Lung (tissue), 12 donors: ENCODE data around the gene SLC6A7. TPM values are rescaled to one million over a fixed set of nuclear protein-coding genes. Genes with fewer than 3 reads are reported as not detected.

Source experiments
- ATAC-seq: fragments of 200-7000 bp; cut with Tn5 transposase; one replicate; pipeline ENCODE4 v1.9.1; 2020; ENCODE audit warnings: moderate number of reproducible peaks; ENCODE audit not compliant: insufficient read depth, low FRiP score
- DNase-seq, 3 donors: peaks; one replicate each; pipeline ENCODE4 v3.0.0-alpha.2; 2013 to 2017
- H3K27ac ChIP-seq, 2 donors: one replicate each; pipeline ENCODE4 v1.5.1; 2013; ENCODE audit warnings: mild to moderate bottlenecking in 2 of 2, moderate library complexity in 2 of 2, control low read depth in 1 of 2, inconsistent platforms in 1 of 2, low read depth in 1 of 2, low read length in 1 of 2
- H3K27me3 ChIP-seq, 3 donors: one replicate each; pipeline ENCODE4 v1.5.1; 2013; ENCODE audit warnings: low read length in 2 of 3; ENCODE audit not compliant: control insufficient read depth in 3 of 3, insufficient read depth in 3 of 3
- H3K36me3 ChIP-seq, 4 donors: one replicate each; pipeline ENCODE4 v1.5.1; 2013; ENCODE audit warnings: low read length in 4 of 4, mild to moderate bottlenecking in 1 of 4, moderate library complexity in 1 of 4; ENCODE audit not compliant: control insufficient read depth in 4 of 4, insufficient read depth in 4 of 4
- H3K4me1 ChIP-seq, 5 donors: one replicate each; pipeline ENCODE4 v1.5.1; 2013; ENCODE audit warnings: low read length in 5 of 5, mild to moderate bottlenecking in 2 of 5, moderate library complexity in 1 of 5; ENCODE audit not compliant: control insufficient read depth in 5 of 5, insufficient read depth in 5 of 5
- H3K4me3 ChIP-seq: one replicate; pipeline ENCODE4 v1.5.1; 2013; ENCODE audit warnings: mild to moderate bottlenecking, control low read depth, moderate library complexity
- H3K9ac ChIP-seq, 2 donors: one replicate each; pipeline ENCODE4 v1.5.1; 2013; ENCODE audit warnings: low read length in 2 of 2, control low read depth in 1 of 2; ENCODE audit not compliant: insufficient read depth in 1 of 2
- H3K9me3 ChIP-seq, 4 donors: one replicate each; pipeline ENCODE4 v1.5.1; 2013; ENCODE audit warnings: low read length in 3 of 4, mild to moderate bottlenecking in 1 of 4, moderate library complexity in 1 of 4; ENCODE audit not compliant: control insufficient read depth in 4 of 4, insufficient read depth in 3 of 4
- WGBS, 2 donors: extraction: QIAGEN DNeasy Blood & Tissue Kit; methylation state at CpG; one replicate each; pipeline ENCODE4 v1.1.7; 2013; 5-methylcytosine and 5-hydroxymethylcytosine counted together
- polyA plus RNA-seq, 2 donors: library from polyadenylated mRNA; stranded (reverse); fragments of 200-250 nt; gene quantifications; one replicate each; pipeline ENCODE4 v1.2.1, GENCODE V29; 2013
- total RNA-seq, 2 donors: library from RNA; depleted of rRNA in 1 of 2; stranded (reverse); fragments of >200 nt in 1 of 2; gene quantifications; one replicate each; pipeline ENCODE4 v1.2.1, GENCODE V29; 2014 to 2021
- TF ChIP-seq, protein P1 (sequence below): IDR thresholded peaks from 2 replicates; pipeline ENCODE4 v1.5.1; 2012; ENCODE audit warnings: mild to moderate bottlenecking; ENCODE audit errors: control extremely low read depth, extremely low read depth
- donor health status: control.
- donor health status: control.
- donor health status: Bipolar disorder and iron deficiency.
- donor health status: healthy.
- donor health status: DM: yes; HTN: yes; CAD: no.

SLC6A7 gene
- total and polyA plus RNA-seq, 4 donors, result 0.02 to 0.06 (median 0.03) TPM; not detected in 1

DNA sequence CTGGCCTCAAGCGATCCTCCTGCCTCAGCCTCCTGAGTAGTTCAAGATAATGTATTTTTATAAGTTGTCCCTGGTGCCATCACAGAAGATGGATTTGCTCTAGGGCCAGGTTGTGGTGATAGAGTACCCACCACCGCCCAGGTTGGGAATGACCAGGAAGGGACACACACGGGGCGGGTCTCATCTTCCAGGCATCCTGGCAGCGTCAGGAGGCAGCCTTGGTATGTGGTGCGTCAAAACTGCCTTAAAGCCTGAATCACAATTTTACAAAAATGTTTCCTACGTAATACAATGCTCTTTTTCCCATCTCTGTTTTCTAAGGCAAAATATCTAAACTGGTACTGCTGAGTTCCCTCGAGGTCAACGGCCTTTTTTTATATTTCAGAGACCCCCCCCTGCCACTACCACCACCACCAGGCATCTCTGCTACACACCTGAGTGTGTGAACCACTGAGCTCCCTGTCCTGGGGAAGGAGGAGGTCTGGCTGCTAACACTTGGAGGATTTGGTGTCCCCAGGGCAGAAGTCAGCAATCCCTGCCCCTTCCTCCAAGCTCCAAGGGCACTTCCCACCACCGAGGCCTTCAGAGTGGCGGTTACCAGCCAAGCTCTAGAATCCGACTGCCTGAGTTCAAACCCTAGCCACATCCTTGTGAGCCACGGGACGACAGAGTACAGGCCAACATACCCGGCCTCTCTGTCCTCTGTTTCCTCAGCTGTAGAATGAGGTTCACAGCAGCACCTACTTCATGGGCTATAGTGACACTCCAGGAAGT lies 47.3 kb downstream of the SLC6A7 start:
- ATAC-seq, result no peak
- no peaks in the 10 kb centered on the region for H3K27me3 ChIP-seq
- no peak overlapping the region for H3K27ac ChIP-seq
- H3K36me3 ChIP-seq, result no peaks in the 10 kb centered on the region
- no peak for DNase-seq
- WGBS, 2 donors, result 81 to 96% methylated on average over 15 of the region's 15 CpGs
- H3K4me3 ChIP-seq, result no peak overlapping the region
- H3K9me3 ChIP-seq, result no peaks in the 10 kb centered on the region
- H3K9ac ChIP-seq, result no peak overlapping the region
- peaks cover 0 to 14% (median 0%) of the 10 kb centered on the region in 5 donors for H3K4me1 ChIP-seq
- TF ChIP-seq, protein P1, sequence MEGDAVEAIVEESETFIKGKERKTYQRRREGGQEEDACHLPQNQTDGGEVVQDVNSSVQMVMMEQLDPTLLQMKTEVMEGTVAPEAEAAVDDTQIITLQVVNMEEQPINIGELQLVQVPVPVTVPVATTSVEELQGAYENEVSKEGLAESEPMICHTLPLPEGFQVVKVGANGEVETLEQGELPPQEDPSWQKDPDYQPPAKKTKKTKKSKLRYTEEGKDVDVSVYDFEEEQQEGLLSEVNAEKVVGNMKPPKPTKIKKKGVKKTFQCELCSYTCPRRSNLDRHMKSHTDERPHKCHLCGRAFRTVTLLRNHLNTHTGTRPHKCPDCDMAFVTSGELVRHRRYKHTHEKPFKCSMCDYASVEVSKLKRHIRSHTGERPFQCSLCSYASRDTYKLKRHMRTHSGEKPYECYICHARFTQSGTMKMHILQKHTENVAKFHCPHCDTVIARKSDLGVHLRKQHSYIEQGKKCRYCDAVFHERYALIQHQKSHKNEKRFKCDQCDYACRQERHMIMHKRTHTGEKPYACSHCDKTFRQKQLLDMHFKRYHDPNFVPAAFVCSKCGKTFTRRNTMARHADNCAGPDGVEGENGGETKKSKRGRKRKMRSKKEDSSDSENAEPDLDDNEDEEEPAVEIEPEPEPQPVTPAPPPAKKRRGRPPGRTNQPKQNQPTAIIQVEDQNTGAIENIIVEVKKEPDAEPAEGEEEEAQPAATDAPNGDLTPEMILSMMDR, result no peak

DNA sequence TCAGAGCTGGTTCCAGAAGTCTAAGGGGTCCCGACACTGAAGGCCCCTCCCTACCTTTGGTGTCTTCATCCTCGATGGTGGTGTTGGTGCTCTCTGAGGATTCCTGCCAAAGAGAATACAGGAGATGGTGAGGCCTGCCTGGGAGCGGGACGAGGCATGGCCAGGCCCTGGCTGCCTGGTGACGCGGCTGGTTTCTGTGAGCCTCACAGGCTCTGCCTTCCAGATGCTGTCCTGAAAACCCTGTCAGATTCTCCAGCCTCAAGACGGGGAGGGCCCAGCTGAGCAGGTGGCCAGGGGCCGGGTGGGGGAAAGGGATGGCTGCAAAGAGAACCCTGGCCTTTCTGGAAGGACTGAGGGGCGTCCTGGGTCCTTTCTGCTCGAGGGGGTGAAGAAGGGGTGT lies 48.8 kb downstream of the SLC6A7 start:
- H3K9me3 ChIP-seq, result no peaks in the 10 kb centered on the region
- no peaks in the 10 kb centered on the region for H3K27me3 ChIP-seq
- no peak for ATAC-seq
- H3K4me3 ChIP-seq, result no peak overlapping the region
- H3K27ac ChIP-seq, result no peak overlapping the region
- TF ChIP-seq, protein P1, result no peak
- peaks cover 0 to 17% (median 0%) of the 10 kb centered on the region in 5 donors for H3K4me1 ChIP-seq
- DNase-seq, result no peak
- H3K9ac ChIP-seq, result no peak overlapping the region
- WGBS, 2 donors, result 90 to 93% methylated on average over 10 of the region's 10 CpGs
- H3K36me3 ChIP-seq, result no peaks in the 10 kb centered on the region

DNA sequence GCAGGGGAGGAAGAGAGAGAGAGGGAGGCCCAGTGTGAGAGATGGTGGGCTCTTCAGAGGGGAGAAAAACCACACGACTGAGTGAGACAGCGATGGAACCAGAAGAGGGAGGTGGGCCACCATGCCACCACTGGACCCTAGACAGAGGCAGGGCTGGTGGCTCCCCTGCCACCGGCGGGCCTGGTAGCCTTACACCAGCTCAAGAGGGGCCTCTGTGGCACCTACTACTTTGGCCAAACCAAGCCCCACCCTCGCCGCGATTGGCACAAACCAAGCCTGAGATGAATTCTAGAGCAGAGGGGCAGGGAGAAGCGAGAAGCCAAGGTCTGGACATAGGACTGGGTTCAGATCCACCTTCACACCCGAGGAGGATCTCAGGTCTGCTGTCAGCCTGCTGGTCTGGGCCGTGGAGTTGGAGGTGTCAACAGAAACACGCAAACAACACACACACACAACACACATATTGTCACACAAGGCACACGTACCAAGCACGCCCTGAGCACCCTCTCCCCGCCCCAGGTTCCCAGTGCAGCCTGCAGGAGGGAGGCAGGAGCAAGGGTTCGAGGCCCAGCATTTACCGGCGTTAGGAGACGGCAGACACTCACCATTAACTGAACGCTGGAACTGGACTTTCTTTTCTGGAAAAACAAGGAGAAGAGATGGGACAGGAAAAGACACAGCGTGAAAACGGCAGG lies 49.4 kb downstream of the SLC6A7 start:
- H3K9me3 ChIP-seq, result no peaks in the 10 kb centered on the region
- peaks cover 0 to 23% (median 0%) of the 10 kb centered on the region in 5 donors for H3K4me1 ChIP-seq
- no peak overlapping the region for H3K9ac ChIP-seq
- 94% methylated on average over 21 of the region's 21 CpGs for WGBS, 2 donors
- H3K4me3 ChIP-seq, result no peak overlapping the region
- DNase-seq, result no peak
- no peak for ATAC-seq
- no peaks in the 10 kb centered on the region for H3K36me3 ChIP-seq
- no peak overlapping the region for H3K27ac ChIP-seq
- TF ChIP-seq, protein P1, result no peak
- no peaks in the 10 kb centered on the region for H3K27me3 ChIP-seq
